Uterus (tissue), 2 donors: ENCODE data around the gene SPINK14.

Experiments used
- CTCF ChIP-seq, 4 experiments: fragments of 200-600 bp in 2 of 4; fragments of 450-650 bp in 2 of 4; sonication (generic) in 2 of 4; IDR thresholded peaks; one replicate each; pipeline ENCODE4 v1.5.1; 2016 to 2019; ENCODE audit warnings: antibody characterized with exemption in 4 of 4, mild to moderate bottlenecking in 2 of 4, moderate library complexity in 1 of 4
- POLR2A ChIP-seq, 2 donors: fragments of 450-650 bp; IDR thresholded peaks; one replicate each; pipeline ENCODE4 v1.6.1; 2016; ENCODE audit warnings: antibody characterized with exemption in 2 of 2, mild to moderate bottlenecking in 1 of 2, moderate library complexity in 1 of 2

DNA sequence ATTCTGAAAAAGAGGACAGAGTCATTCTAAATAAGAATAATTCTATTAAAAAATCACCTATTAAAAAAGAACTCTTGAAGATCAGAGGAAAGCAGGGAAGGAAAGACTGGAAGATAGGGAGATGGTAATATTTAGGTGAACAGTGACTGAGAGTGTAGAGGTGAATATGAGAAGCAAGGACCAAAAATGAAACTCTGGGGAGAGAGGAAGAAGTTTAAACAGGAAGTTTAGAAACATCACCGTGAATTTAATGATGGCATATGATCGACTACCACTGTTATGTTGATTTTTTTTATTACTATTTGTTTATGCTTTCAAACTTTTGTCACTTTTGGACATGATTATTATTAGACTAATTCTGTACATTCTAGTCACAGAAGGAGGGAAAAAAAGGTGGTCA is 32.8 kb downstream of the SPINK14 start:
- TF ChIP-seq CTCF (IDR thresholded peaks at IDR 0.05) (no peak), POLR2A (IDR thresholded peaks at IDR 0.05) (no peak)
